Immature natural killer cell (primary cell): ENCODE results near the gene ZNF780B. TPM values are rescaled to one million over a fixed set of nuclear protein-coding genes. Genes with fewer than 3 reads are reported as not detected.
A peak's percentile ranks its signal among the peaks of the same experiment; 100 is the strongest.

ENCODE experiments used
- DNase-seq, 3 donors: peaks; one replicate each; pipeline ENCODE4 v3.0.0; 2022; ENCODE audit warnings: mixed read lengths in 1 of 3
- H3K27ac Mint-ChIP-seq, 6 donors: one replicate each; pipeline ENCODE4 v1.8.0; 2020; ENCODE audit warnings: mixed read lengths in 6 of 6, mild to moderate bottlenecking in 5 of 6, inconsistent platforms in 4 of 6, moderate library complexity in 3 of 6
- H3K27me3 Mint-ChIP-seq, 3 donors: one replicate each; pipeline ENCODE4 v1.8.0; 2020 to 2021; ENCODE audit warnings: low read depth in 3 of 3, mild to moderate bottlenecking in 3 of 3, mixed read lengths in 3 of 3, moderate library complexity in 3 of 3, inconsistent platforms in 1 of 3
- H3K36me3 Mint-ChIP-seq, 3 donors: one replicate each; pipeline ENCODE4 v1.8.0; 2020; ENCODE audit warnings: mixed read lengths in 3 of 3, inconsistent platforms in 2 of 3, mild to moderate bottlenecking in 2 of 3
- H3K4me1 Mint-ChIP-seq, 2 donors: one replicate each; pipeline ENCODE4 v1.8.0; 2020; ENCODE audit warnings: inconsistent platforms in 2 of 2, mild to moderate bottlenecking in 2 of 2, mixed read lengths in 2 of 2, moderate library complexity in 1 of 2
- H3K4me3 Mint-ChIP-seq, 5 donors: one replicate each; pipeline ENCODE4 v1.8.0; 2020; ENCODE audit warnings: mild to moderate bottlenecking in 5 of 5, mixed read lengths in 5 of 5, inconsistent platforms in 3 of 5, moderate library complexity in 3 of 5
- H3K9me3 Mint-ChIP-seq, 6 donors: one replicate each; pipeline ENCODE4 v1.8.0; 2020; ENCODE audit warnings: mild to moderate bottlenecking in 6 of 6, mixed read lengths in 6 of 6, inconsistent platforms in 4 of 6, moderate library complexity in 3 of 6
- polyA plus RNA-seq, 3 donors: library from polyadenylated mRNA; unstranded; fragments of 300-500 nt; fragmentation: Illumina TruSeq; gene quantifications; one replicate each; pipeline ENCODE4 v1.2.3, GENCODE V29; 2021

The ZNF780B gene
- polyA plus RNA-seq, 3 donors from 2014 or later, result 7.1 to 10.6 (median 9.5) TPM

DNA sequence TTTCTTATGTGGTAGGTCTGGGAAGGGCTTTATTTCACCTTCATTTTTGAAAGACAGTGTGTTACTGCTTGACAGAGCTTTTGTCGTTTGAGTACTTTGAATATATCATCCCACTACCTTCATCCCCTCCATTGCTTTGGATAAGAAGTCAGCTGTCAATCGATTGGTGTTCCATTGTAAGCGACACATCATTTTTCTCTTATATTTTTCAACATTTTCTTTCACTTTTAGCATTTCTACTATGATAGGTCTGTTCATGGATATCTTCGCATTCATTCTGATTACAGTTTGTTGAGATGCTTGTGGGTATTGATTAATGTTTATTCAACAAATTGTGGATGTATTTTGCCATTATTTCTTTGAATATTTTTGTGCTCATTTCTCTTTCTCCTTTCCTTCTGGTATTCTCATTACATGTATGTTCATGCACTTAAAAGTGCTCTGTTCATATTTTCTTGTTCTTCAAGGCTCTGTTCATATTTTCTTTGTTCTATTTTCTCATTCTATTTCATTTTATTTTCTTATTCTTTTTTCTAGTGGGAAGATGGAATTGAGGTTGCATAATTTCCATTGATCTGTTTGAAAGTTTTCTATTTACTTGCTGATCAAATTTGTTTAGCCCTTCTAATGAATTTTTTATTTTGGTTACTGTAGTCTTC lies 30.0 kb downstream of the ZNF780B start:
- peaks cover 24 to 89% (median 83%) of the 10 kb centered on the region in 6 donors for H3K9me3 Mint-ChIP-seq
- peaks cover 3 to 33% (median 19%) of the 10 kb centered on the region in 3 donors for H3K36me3 Mint-ChIP-seq
- no peak overlapping the region for H3K27ac Mint-ChIP-seq
- no peak overlapping the region for H3K4me3 Mint-ChIP-seq
- DNase-seq, result no peak
- H3K4me1 Mint-ChIP-seq, result no peaks in the 10 kb centered on the region
- peaks cover 0 to 2% (median 0%) of the 10 kb centered on the region in 3 donors for H3K27me3 Mint-ChIP-seq

DNA sequence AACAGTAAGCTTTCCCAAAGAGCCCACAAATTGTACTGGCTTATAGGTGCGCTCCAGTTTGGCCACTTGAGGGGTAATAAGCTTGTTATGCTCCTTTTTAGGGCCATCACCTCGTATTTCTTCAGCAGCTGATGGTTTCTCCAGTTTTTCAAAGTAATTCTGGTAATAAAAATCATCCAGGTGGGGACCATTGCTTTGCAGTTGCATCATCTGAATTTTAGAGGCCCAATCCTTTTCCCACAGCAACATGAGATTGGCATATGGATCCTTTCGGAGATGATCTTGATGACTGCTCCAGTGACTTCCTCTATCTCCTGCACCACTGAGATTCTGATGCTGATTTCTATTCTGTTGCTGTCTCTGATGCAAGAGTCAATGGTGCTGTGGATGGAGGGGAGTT lies 32.1 kb downstream of the ZNF780B start:
- Mint-ChIP-seq H3K27me3 (peaks cover 0 to 2% (median 0%) of the 10 kb centered on the region in 3 donors), H3K36me3 (peaks cover 3 to 29% (median 8%) of the 10 kb centered on the region in 3 donors), H3K27ac (no peak overlapping the region), H3K9me3 (peaks cover 17 to 89% (median 74%) of the 10 kb centered on the region in 6 donors), H3K4me3 (no peak overlapping the region), H3K4me1 (no peaks in the 10 kb centered on the region)
- no peak for DNase-seq

DNA sequence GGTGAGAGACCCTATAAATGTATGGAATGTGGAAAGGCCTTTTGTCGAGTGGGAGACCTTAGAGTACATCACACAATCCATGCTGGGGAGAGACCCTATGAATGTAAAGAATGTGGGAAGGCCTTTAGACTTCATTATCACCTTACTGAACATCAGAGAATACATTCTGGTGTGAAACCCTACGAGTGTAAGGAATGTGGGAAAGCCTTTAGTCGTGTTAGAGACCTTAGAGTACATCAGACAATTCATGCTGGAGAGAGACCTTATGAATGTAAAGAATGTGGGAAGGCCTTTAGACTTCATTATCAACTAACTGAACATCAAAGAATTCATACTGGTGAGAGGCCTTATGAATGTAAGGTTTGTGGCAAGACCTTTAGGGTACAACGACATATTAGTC lies 42.0 kb downstream of the ZNF780B start:
- no peak overlapping the region for H3K27ac Mint-ChIP-seq
- peaks cover 44 to 64% (median 46%) of the 10 kb centered on the region in 3 donors for H3K36me3 Mint-ChIP-seq
- H3K9me3 Mint-ChIP-seq, result peaks cover 31 to 69% (median 55%) of the 10 kb centered on the region in 6 donors
- H3K4me3 Mint-ChIP-seq, result no peak overlapping the region
- H3K27me3 Mint-ChIP-seq, result no peaks in the 10 kb centered on the region
- H3K4me1 Mint-ChIP-seq, result no peaks in the 10 kb centered on the region
- no peak for DNase-seq

DNA sequence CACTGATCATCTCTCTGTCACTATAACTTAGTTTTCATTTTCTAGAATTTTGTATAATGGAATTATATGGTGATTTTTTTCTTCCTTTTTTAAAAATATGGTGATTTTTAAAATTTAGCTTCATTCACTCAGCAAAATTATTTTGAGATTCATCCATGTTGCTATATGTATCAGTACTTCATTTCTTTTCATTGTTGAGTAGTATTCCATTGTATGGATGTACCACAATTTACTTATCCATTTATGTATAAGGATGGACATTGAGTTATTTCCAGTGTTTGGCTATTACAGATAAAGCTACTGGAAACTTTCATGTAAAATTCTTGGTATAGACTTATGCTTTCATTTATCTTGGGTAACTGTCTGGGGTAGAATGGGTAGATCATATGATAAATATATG lies 46.4 kb downstream of the ZNF780B start:
- Mint-ChIP-seq H3K4me1 (no peaks in the 10 kb centered on the region), H3K27ac (no peak overlapping the region), H3K27me3 (no peaks in the 10 kb centered on the region), H3K9me3 (peaks cover 11 to 31% (median 20%) of the 10 kb centered on the region in 6 donors), H3K4me3 (no peak overlapping the region), H3K36me3 (peaks cover 63 to 80% (median 78%) of the 10 kb centered on the region in 3 donors)
- DNase-seq, result no peak

DNA sequence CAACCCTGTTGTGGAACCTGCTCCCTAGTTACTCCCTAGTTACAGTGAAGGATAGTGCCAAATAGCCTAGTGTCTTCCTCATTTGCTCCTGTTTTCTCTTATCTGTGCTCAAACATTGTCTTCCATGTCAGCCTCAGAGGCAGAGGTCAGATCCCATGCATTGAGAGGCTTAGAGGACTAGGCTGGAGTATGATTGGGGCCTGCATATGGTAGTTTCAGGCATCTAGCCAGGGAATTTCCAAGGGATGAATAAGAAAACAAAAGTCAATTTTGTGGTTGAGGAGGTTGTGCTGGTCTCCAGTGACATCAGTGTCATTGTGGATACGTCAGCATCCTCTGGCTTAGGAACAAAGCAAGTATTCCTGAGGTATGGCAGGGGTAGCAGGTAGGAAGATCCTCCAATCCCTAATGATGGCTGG lies 49.7 kb downstream of the ZNF780B start:
- H3K27ac Mint-ChIP-seq, result no peak overlapping the region
- H3K9me3 Mint-ChIP-seq, result peaks cover 0 to 4% (median 0%) of the 10 kb centered on the region in 6 donors
- no peaks in the 10 kb centered on the region for H3K27me3 Mint-ChIP-seq
- no peak overlapping the region for H3K4me3 Mint-ChIP-seq
- no peaks in the 10 kb centered on the region for H3K4me1 Mint-ChIP-seq
- DNase-seq, result no peak
- peaks cover 34 to 58% (median 48%) of the 10 kb centered on the region in 3 donors for H3K36me3 Mint-ChIP-seq

DNA sequence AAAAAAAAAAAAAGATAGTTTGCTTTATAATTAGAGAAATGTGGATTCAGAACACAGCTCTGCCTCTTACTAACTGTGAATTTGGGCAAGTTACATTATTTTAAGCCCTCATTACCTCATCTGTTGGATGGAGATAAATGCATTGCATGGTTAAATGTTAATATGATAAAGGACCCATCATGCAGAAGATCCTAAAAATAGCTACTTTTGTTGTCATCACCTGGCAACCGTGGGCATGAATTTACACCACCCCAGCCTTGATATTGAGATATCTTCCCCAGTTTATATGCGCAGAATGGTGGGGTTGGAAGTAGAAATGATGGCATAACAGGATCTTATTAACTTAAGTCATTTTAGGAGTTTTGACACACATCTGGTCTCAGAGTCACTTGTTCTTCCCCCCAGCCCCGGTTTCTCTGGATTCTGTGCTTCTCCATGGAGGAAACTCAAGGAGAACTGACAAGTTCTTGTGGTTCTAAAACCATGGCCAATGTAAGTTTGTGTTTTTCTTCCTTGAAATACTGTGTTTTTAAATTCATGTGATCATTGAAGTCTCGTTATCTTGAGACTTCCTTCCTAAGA lies 50.2 kb downstream of the ZNF780B start:
- Mint-ChIP-seq H3K9me3 (peaks cover 0 to 4% (median 0%) of the 10 kb centered on the region in 6 donors), H3K4me3 (no peak overlapping the region), H3K27ac (no peak overlapping the region), H3K27me3 (no peaks in the 10 kb centered on the region), H3K36me3 (peaks cover 33 to 54% (median 46%) of the 10 kb centered on the region in 3 donors), H3K4me1 (no peaks in the 10 kb centered on the region)
- no peak for DNase-seq

DNA sequence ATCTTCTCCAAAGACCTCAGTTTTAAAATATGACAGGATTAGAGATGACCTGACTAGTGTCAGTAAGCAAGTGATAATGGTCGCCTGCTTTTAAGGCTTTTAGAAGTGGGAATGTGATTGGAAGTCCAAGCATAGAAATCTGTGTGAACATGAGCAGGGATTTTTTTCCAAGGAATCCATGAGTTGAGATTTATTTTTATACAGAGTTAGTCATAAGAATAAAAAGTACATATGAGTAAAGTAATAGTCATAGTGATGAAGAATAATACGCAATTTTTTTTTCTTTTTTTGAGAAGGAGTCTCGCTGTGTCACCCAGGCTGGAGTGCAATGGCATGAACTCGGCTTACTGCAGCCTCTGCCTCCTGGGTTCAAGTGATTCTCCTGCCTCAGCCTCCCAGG lies 57.5 kb downstream of the ZNF780B start:
- DNase-seq, result no peak
- peaks cover 0 to 1% (median 0%) of the 10 kb centered on the region in 6 donors for H3K9me3 Mint-ChIP-seq
- peak overlapping the region; percentile 93 to 97 (median 96) for H3K27ac Mint-ChIP-seq
- H3K4me3 Mint-ChIP-seq, result peak overlapping the region; percentile 91 to 98 (median 97)
- peaks cover 0 to 9% (median 4%) of the 10 kb centered on the region in 3 donors for H3K36me3 Mint-ChIP-seq
- peaks cover 31 to 35% of the 10 kb centered on the region in 2 donors for H3K4me1 Mint-ChIP-seq
- H3K27me3 Mint-ChIP-seq, result peaks cover 5 to 13% (median 10%) of the 10 kb centered on the region in 3 donors

DNA sequence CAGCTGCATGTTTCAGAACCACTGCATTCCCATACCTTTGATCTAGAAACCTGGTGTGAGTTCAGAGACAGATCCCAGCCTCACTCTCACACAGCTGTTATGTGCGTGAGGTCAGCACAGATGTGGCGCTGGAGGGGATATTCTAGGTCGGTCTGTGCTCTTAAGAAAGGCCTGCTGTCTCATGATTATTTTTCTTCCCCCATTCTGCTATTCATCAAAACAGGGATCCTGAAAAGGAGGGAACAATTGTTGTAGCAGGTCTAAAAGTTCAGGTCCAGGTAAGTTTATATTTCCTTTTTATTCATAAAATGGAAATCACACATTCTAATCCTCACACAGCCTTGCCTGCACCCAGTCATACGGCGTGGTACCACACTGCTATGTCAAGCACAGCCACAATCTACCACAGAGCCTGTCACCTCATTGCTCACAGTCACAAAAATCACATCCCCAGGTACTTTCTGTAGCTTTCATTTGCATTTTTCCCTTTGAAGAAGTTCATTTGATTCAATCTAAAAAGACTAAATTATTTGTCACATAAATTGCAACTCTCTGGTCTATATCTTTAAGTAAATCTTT lies 58.3 kb downstream of the ZNF780B start:
- peaks cover 5 to 13% (median 10%) of the 10 kb centered on the region in 3 donors for H3K27me3 Mint-ChIP-seq
- H3K4me3 Mint-ChIP-seq, result peak overlapping the region; percentile 91 to 98 (median 97)
- peaks cover 34 to 39% of the 10 kb centered on the region in 2 donors for H3K4me1 Mint-ChIP-seq
- H3K36me3 Mint-ChIP-seq, result peaks cover 7 to 9% (median 7%) of the 10 kb centered on the region in 3 donors
- peak overlapping the region; percentile 93 to 97 (median 96) for H3K27ac Mint-ChIP-seq
- peak in 2 of 3 donors; percentile 15 for DNase-seq
- peaks cover 0 to 1% (median 0%) of the 10 kb centered on the region in 6 donors for H3K9me3 Mint-ChIP-seq

DNA sequence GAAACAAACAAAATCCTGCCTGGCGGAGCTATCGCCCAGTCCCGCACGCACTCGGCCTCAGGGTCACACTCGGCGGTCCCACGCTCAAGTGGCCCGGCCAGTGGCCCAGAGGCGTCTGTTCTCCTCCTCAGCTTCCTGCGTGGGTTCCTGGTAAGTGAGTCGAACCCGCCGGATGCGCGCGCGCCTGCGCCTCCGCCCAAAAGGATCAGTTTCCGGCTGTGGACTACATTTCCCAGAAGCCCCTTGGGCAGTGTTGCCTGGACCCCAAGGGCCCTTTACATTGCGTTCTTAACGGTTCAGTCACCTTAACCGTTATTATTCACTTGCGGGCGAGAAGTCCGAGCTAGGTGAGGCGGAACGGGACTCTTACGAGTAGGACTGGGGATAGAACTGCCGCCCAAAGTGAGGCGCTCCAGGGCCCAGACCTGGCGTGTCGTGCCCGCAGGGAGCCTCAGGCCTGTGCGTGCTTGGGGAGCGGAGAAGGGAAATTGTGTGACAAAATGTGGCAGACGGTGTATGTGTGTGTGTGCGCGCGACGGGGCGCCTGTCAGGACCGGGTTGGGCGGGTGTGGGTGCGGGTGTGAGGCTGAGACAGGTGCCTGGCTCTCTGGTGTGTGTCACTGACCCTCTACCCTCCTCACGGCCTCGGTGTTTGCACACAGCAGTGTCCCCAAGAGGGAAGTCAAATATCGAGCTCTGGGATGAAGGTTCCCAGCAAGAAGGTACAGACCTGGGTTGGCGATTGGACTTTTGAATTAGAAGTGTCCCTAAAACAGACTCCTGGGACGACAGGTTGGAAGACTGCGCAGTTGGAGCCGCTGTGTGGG lies 59.0 kb downstream of the ZNF780B start, which contains the start of gene ZNF546:
Gene ZNF546, plus strand, starts transcription at position 250 of the 827 bp plus-strand sequence. CDS start 1,267 bp downstream, outside the sequence.
- H3K4me3 Mint-ChIP-seq, result peak within 1 kb of the TSS; percentile 91 to 98 (median 97)
- peak; percentile 87 to 89 (median 89) for DNase-seq
- H3K9me3 Mint-ChIP-seq, result peaks cover 0 to 1% (median 0%) of the 10 kb centered on the region in 6 donors
- peaks cover 34 to 46% of the 10 kb centered on the region in 2 donors for H3K4me1 Mint-ChIP-seq
- peaks cover 5 to 13% (median 10%) of the 10 kb centered on the region in 3 donors for H3K27me3 Mint-ChIP-seq
- H3K36me3 Mint-ChIP-seq, result peaks cover 4 to 7% (median 7%) of the 10 kb centered on the region in 3 donors
- peak within 1 kb of the TSS; percentile 93 to 97 (median 96) for H3K27ac Mint-ChIP-seq

DNA sequence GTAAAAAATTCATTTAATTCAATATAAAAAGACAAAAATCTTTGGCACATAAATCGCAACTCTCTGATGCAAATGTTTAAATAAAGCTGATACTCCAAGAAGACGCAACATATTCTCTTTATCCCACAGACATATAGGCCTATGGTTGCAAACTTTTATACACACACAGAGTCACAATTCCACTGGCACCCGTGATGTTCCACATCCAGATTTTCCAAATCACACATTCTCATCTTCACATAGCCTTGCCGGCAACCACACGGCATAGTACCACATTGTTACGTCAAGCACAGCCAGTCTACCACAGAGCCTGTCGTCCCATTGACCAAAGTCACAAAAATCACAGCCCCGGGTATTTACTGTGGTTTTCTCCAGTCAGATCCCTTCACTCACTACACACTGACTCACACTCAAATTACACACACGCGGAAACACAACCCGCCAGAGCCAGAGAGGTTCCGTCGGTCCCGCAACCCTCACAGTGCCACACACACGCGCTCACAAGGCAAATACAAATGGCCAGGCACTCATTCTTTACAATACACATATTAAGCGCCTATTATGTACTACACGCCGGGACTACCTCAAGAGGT lies 59.7 kb downstream of the ZNF780B start:
- DNase-seq, result peak; percentile 71 to 74 (median 72)
- H3K9me3 Mint-ChIP-seq, result peaks cover 0 to 1% (median 0%) of the 10 kb centered on the region in 6 donors
- H3K4me1 Mint-ChIP-seq, result peaks cover 34 to 47% of the 10 kb centered on the region in 2 donors
- peak overlapping the region; percentile 91 to 98 (median 97) for H3K4me3 Mint-ChIP-seq
- peaks cover 5 to 13% (median 10%) of the 10 kb centered on the region in 3 donors for H3K27me3 Mint-ChIP-seq
- H3K36me3 Mint-ChIP-seq, result peaks cover 4 to 7% (median 7%) of the 10 kb centered on the region in 3 donors
- peak overlapping the region; percentile 93 to 97 (median 96) for H3K27ac Mint-ChIP-seq

DNA sequence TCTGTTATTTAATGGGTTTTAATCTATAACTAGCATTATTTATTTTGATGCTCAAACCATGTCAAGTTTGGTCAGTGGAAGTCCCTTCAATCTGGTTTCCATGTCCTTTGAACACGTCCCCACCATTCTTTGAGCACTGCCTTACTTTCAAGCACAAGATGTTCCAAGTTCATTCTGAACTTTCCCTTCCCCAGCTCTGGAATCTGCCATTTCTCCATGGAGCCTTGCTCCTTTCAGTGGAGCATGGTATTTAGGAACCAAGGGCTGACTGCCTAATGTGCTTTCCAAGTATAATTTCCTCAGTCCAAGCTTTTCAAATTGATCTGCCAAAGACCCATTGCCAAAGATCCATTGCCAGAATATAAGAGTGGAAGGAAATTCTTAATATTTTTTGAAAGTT lies 60.2 kb downstream of the ZNF780B start:
- Mint-ChIP-seq H3K36me3 (peaks cover 4 to 7% (median 7%) of the 10 kb centered on the region in 3 donors), H3K27me3 (peaks cover 5 to 13% (median 10%) of the 10 kb centered on the region in 3 donors), H3K27ac (peak overlapping the region in 5 of 6 donors; percentile 15 to 96 (median 53)), H3K9me3 (peaks cover 0 to 1% (median 0%) of the 10 kb centered on the region in 6 donors), H3K4me3 (peak overlapping the region; percentile 54 to 98 (median 93)), H3K4me1 (peaks cover 34 to 47% of the 10 kb centered on the region in 2 donors)
- no peak for DNase-seq

DNA sequence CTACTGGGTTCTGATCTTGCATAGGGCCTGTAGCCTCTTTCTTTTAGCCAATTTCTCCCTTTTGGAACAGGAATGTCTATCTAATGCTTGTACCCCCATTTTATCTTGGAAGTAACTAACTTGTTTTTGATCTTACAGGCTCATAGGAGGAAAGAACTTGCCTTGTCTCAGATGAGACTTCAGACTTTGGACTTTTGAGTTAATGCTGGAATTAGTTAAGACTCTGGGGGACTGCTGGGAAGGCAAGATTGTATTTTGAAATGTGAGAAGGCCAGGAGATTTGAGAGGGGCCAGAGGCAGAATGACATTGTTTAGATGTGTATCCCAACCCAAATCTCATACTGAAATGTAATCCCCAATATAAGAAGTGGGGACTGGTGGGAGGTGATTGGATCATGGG lies 61.7 kb downstream of the ZNF780B start:
- H3K4me1 Mint-ChIP-seq, result peaks cover 34 to 53% of the 10 kb centered on the region in 2 donors
- peaks cover 0 to 1% (median 0%) of the 10 kb centered on the region in 6 donors for H3K9me3 Mint-ChIP-seq
- H3K4me3 Mint-ChIP-seq, result no peak overlapping the region
- no peak for DNase-seq
- H3K36me3 Mint-ChIP-seq, result peaks cover 4 to 7% (median 7%) of the 10 kb centered on the region in 3 donors
- H3K27me3 Mint-ChIP-seq, result peaks cover 5 to 13% (median 10%) of the 10 kb centered on the region in 3 donors
- peak overlapping the region in 3 of 6 donors; percentile 5 to 80 (median 45) for H3K27ac Mint-ChIP-seq
